Keratinocyte (primary cell): ENCODE results near the gene TGM4. TPM values are rescaled to one million over a fixed set of nuclear protein-coding genes. Genes with fewer than 3 reads are reported as not detected.

Source experiments
- DNase-seq: peaks from one replicate; pipeline ENCODE4 v3.0.0-alpha.2; 2011; ENCODE audit warnings: low read depth, missing footprints, low spot score
- FAIRE-seq: peaks from 2 replicates; lab custom pipeline; 2011; peaks lifted over from hg19 to GRCh38; lab: Jason Lieb, UNC
- H2AFZ ChIP-seq: 2 replicates; pipeline ENCODE4 v1.6.0; 2012; ENCODE audit warnings: low read length, control low read depth, inconsistent platforms; ENCODE audit not compliant: control insufficient read depth
- H3K27ac ChIP-seq: 2 replicates; pipeline ENCODE4 v1.5.1; 2011; ENCODE audit warnings: low read length; ENCODE audit not compliant: control insufficient read depth, insufficient read depth
- H3K27me3 ChIP-seq: 3 replicates; pipeline ENCODE4 v1.6.0; 2011; ENCODE audit warnings: low read length; ENCODE audit not compliant: control insufficient read depth, insufficient read depth; ENCODE audit errors: extremely low read depth
- H3K36me3 ChIP-seq, 2 experiments: 2 replicates in 1 of 2; 3 replicates in 1 of 2; pipeline ENCODE4 v1.5.1; 2011; ENCODE audit warnings: low read length in 2 of 2, mild to moderate bottlenecking in 1 of 2; ENCODE audit not compliant: control insufficient read depth in 2 of 2, insufficient read depth in 2 of 2; ENCODE audit errors: extremely low read depth in 1 of 2
- H3K4me1 ChIP-seq: 3 replicates; pipeline ENCODE4 v1.5.1; 2011; ENCODE audit warnings: low read length; ENCODE audit not compliant: control insufficient read depth, insufficient read depth; ENCODE audit errors: extremely low read depth
- H3K4me2 ChIP-seq: 3 replicates; pipeline ENCODE4 v1.6.0; 2011; ENCODE audit warnings: low read depth, low read length; ENCODE audit not compliant: control insufficient read depth, insufficient read depth; ENCODE audit errors: extremely low read depth
- H3K4me3 ChIP-seq, 3 experiments: fragments of 200-600 bp in 1 of 3; sonication (generic) in 1 of 3; 2 replicates in 2 of 3; 3 replicates in 1 of 3; pipeline ENCODE4 v1.5.1; 2011 to 2016; ENCODE audit warnings: low read length in 3 of 3, mild to moderate bottlenecking in 3 of 3, control low read depth in 2 of 3, inconsistent platforms in 1 of 3, low read depth in 1 of 3, mixed read lengths in 1 of 3, mixed run types in 1 of 3, moderate library complexity in 1 of 3; ENCODE audit not compliant: control insufficient read depth in 2 of 3, insufficient read depth in 2 of 3; ENCODE audit errors: extremely low read depth in 1 of 3
- H3K79me2 ChIP-seq: 2 replicates; pipeline ENCODE4 v1.6.0; 2012; ENCODE audit warnings: low read length; ENCODE audit not compliant: control insufficient read depth, insufficient read depth
- H3K9ac ChIP-seq: 3 replicates; pipeline ENCODE4 v1.6.0; 2011; ENCODE audit warnings: low read length; ENCODE audit not compliant: control insufficient read depth, insufficient read depth; ENCODE audit errors: extremely low read depth
- H3K9me1 ChIP-seq: 3 replicates; pipeline ENCODE4 v1.6.0; 2011; ENCODE audit warnings: low read length; ENCODE audit not compliant: control insufficient read depth, insufficient read depth; ENCODE audit errors: extremely low read depth
- H3K9me3 ChIP-seq: 2 replicates; pipeline ENCODE4 v1.5.1; 2012; ENCODE audit warnings: low read depth, low read length; ENCODE audit not compliant: control insufficient read depth
- H4K20me1 ChIP-seq: 3 replicates; pipeline ENCODE4 v1.6.0; 2011; ENCODE audit warnings: low read length; ENCODE audit not compliant: control insufficient read depth, insufficient read depth; ENCODE audit errors: extremely low read depth
- EZH2 ChIP-seq: IDR thresholded peaks from one replicate; pipeline ENCODE4 v1.6.1; 2012; ENCODE audit warnings: inconsistent platforms, mild to moderate bottlenecking, low read length, moderate library complexity
- dilution Hi-C: fragments of 300-500 bp; cut with MboI; formaldehyde crosslinking; loops from one replicate; pipeline ENCODE4 v1.7.0; 2020; ENCODE audit warnings: low sequenced_read_pairs; ENCODE audit not compliant: extremely low pct_ligation_motif_present
- polyA plus RNA-seq, 5 experiments: library from polyadenylated mRNA; depleted of rRNA in 3 of 5; stranded (reverse) in 3 of 5; stranded (forward) in 1 of 5; unstranded in 1 of 5; fragments of >200 nt; gene quantifications; 1 replicate in 1 of 5; 2 replicates in 3 of 5; 3 replicates in 1 of 5; pipeline versions ENCODE4 v1.2.1 to v1.2.3, GENCODE V29; 2011 to 2012; ENCODE audit warnings: missing spikeins in 2 of 5, low read depth in 1 of 5, low replicate concordance in 1 of 5
- TF ChIP-seq, protein P1 (sequence below), 3 experiments: IDR thresholded peaks in 1 of 3; conservative IDR thresholded peaks in 1 of 3; optimal IDR thresholded peaks in 1 of 3; 2 replicates in 2 of 3; 3 replicates in 1 of 3; pipeline versions ENCODE3 to v1.5.1; 2011; ENCODE audit warnings: low read length in 3 of 3, mild to moderate bottlenecking in 3 of 3, moderate library complexity in 2 of 3, control low read depth in 1 of 3, inconsistent platforms in 1 of 3; ENCODE audit not compliant: insufficient read depth in 2 of 3; ENCODE audit errors: extremely low read depth in 1 of 3

The TGM4 gene
- polyA plus RNA-seq, 1 donor (not counting 4 experiments of a cell fraction or from before 2014, with no cell fraction given), result 1.3 TPM

DNA sequence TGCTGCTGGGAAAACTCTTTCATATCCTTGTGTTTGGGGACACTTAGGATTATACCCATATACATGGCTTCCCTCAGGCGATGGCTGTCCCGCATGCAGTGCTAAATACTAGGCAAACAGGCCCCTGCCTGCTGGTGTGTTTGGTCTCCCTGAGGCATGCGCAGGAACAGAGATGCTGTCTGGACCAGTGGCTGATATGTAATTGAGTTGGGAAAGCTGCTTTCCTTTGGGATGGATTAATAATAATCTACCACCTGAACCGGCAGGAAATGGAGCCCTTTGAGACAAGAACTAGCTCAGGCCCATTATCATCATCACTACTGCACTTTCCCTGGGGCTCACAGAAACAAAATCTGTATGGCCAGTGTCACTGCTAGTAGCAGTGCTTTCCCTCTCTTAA, 83.6 kb downstream of the TGM4 start:
- peaks cover 7 to 15% of the 10 kb centered on the region in 2 experiments for H3K36me3 ChIP-seq
- dilution Hi-C loops, result no loop called here
- H4K20me1 ChIP-seq, result peaks cover 4% of the 10 kb centered on the region
- peaks cover under 1% of the 10 kb centered on the region for H3K9me1 ChIP-seq
- H3K79me2 ChIP-seq, result peaks cover 64% of the 10 kb centered on the region
- H3K9me3 ChIP-seq, result no peaks in the 10 kb centered on the region
- no peak overlapping the region for H3K4me2 ChIP-seq
- H3K4me3 ChIP-seq, result no peak overlapping the region
- peaks cover 28% of the 10 kb centered on the region for H3K4me1 ChIP-seq
- H3K27me3 ChIP-seq, result no peaks in the 10 kb centered on the region
- H2AFZ ChIP-seq, result no peak overlapping the region
- DNase-seq (no peak), FAIRE-seq (no peak)
- TF ChIP-seq, protein P1, sequence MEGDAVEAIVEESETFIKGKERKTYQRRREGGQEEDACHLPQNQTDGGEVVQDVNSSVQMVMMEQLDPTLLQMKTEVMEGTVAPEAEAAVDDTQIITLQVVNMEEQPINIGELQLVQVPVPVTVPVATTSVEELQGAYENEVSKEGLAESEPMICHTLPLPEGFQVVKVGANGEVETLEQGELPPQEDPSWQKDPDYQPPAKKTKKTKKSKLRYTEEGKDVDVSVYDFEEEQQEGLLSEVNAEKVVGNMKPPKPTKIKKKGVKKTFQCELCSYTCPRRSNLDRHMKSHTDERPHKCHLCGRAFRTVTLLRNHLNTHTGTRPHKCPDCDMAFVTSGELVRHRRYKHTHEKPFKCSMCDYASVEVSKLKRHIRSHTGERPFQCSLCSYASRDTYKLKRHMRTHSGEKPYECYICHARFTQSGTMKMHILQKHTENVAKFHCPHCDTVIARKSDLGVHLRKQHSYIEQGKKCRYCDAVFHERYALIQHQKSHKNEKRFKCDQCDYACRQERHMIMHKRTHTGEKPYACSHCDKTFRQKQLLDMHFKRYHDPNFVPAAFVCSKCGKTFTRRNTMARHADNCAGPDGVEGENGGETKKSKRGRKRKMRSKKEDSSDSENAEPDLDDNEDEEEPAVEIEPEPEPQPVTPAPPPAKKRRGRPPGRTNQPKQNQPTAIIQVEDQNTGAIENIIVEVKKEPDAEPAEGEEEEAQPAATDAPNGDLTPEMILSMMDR (optimal IDR thresholded peaks at IDR 0.05 in 1 of 3, IDR thresholded peaks at IDR 0.05 in 1 of 3, conservative IDR thresholded peaks at IDR 0.05 in 1 of 3; ENCODE audit: extremely low read depth in 1 of 3, insufficient read depth in 2 of 3, low read length in 3 of 3), result no peak
- no peak for TF ChIP-seq EZH2
- no peak overlapping the region for H3K27ac ChIP-seq
- no peak overlapping the region for H3K9ac ChIP-seq

DNA sequence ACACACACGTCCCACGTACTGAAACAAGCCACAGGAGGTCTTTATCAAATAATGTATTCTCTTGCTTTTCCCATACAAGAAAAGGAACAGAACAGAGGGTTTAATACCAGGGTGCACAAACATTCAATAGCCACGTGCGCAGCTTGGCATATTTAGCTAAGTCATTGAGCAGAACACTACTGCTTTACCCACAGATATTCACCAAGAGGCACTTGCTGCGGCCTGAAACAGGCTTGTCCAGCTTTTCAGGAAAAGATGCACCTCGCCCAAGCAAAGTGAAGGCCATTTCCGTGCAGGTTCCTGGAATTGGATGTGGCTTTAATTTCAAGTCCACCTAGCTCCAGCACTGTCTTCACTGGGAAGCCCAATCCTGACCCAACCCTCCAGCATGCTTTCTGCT, 84.0 kb downstream of the TGM4 start:
- peaks cover 28% of the 10 kb centered on the region for H3K4me1 ChIP-seq
- no peaks in the 10 kb centered on the region for H3K27me3 ChIP-seq
- no peak for FAIRE-seq
- peaks cover 7 to 15% of the 10 kb centered on the region in 2 experiments for H3K36me3 ChIP-seq
- TF ChIP-seq EZH2, result no peak
- peaks cover 4% of the 10 kb centered on the region for H4K20me1 ChIP-seq
- H3K9ac ChIP-seq, result no peak overlapping the region
- no peak overlapping the region for H3K27ac ChIP-seq
- peaks cover 2% of the 10 kb centered on the region for H3K9me1 ChIP-seq
- DNase-seq, result no peak
- H3K4me2 ChIP-seq, result no peak overlapping the region
- dilution Hi-C loops, result no loop called here
- peaks cover 68% of the 10 kb centered on the region for H3K79me2 ChIP-seq
- H3K4me3 ChIP-seq, result no peak overlapping the region
- no peak overlapping the region for H2AFZ ChIP-seq
- no peaks in the 10 kb centered on the region for H3K9me3 ChIP-seq

DNA sequence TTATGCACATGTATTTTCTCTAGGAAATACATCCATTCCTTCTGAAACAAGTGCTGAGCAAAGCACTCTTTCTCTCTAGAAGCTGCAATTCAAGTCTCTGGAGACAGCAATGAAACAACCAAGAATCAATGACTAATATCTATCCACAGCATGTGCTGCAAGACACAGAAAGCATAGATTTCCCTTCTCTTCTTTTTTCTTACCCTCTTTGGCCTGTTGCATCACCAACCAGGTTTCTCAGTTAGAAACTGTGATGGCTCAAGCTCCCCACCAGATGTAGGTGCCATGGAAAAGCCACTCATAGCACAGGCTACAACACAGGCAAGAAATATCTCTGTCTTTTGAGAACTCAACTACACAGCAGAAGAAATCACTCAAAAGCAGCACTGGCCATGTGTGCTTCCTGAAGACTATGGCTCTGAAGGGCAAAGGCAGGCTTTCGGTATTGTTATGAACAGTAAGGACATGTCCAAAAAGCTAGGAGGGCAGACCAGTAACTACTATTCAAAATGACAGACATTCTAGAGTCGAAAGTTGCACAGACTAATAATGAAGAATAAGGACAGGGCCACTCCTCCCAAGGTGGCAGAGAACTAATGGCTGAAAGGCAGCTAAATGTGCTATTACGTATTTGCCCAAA, 86.1 kb downstream of the TGM4 start:
- no peaks in the 10 kb centered on the region for H3K9me3 ChIP-seq
- no peak overlapping the region for H3K4me3 ChIP-seq
- FAIRE-seq (no peak), DNase-seq (no peak)
- no peak overlapping the region for H2AFZ ChIP-seq
- no peaks in the 10 kb centered on the region for H3K27me3 ChIP-seq
- peaks cover 2 to 9% of the 10 kb centered on the region in 2 experiments for H3K36me3 ChIP-seq
- H3K9me1 ChIP-seq, result peaks cover 2% of the 10 kb centered on the region
- peaks cover 37% of the 10 kb centered on the region for H3K4me1 ChIP-seq
- no peak overlapping the region for H3K4me2 ChIP-seq
- H3K9ac ChIP-seq, result no peak overlapping the region
- dilution Hi-C loops, result no loop called here
- no peak overlapping the region for H3K27ac ChIP-seq
- peaks cover 4% of the 10 kb centered on the region for H4K20me1 ChIP-seq
- peaks cover 82% of the 10 kb centered on the region for H3K79me2 ChIP-seq
- no peak for TF ChIP-seq EZH2
- TF ChIP-seq, protein P1 (optimal IDR thresholded peaks at IDR 0.05 in 1 of 3, IDR thresholded peaks at IDR 0.05 in 1 of 3, conservative IDR thresholded peaks at IDR 0.05 in 1 of 3; ENCODE audit: extremely low read depth in 1 of 3, insufficient read depth in 2 of 3, low read length in 3 of 3), result no peak
